ENCODE measurements around the gene RUFY1.
"Not testable (repeated sequence)": the region's sequence is repeated elsewhere in the genome, so short reads cannot be mapped to it uniquely, and the experiment has no call there.

RUFY1 gene

DNA sequence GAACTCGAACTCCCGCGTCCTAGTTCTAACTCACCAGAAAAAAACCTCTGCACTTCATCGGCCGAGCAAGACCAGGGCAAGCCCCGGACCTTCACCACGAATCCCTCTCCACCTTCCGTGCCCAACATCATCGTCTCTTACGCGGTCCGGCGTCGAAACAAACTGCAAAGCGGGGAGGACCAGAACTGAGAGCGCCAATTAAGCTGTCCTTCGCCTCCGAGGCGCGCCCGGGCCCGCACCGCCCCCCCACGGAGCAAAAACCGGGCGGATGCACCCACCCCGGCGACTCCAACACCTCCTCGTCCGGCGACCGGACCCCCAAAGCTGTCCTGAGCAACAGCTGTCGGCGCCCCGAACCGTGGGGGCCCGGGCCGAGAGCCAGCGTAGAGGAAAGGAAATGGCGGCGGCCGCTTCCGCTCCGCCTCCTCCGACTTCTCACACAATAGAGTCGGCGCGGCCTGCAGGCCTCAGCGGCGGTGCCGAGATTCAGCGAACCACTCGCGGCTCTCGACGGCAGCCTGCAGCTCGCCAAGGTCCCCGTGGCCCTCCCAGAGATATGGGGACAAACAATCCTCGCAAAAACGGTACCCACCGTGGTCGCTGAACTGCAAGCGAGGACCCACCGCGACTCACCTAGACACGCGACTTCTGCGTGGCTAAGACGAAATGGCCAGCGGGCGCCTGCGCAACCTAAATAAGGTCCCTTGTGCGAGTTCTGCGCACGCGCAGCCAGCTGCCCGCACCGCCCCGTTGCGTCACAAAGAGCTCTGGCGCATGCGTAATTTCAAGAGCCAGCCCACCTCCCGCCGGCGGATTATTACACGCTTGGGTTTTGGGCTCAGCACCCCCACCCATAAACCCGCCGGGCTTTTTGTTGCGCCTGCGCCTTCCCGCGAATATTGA lies 72.9 kb downstream of the RUFY1 start, which contains the start of gene HNRNPH1:
Gene HNRNPH1 (minus strand): TSS at position 669 of the 903 bp plus-strand sequence. CDS start 538 bp downstream, at position 131.
- peak; percentile 100 for DNase-seq (ENCODE audit: low spot score)

DNA sequence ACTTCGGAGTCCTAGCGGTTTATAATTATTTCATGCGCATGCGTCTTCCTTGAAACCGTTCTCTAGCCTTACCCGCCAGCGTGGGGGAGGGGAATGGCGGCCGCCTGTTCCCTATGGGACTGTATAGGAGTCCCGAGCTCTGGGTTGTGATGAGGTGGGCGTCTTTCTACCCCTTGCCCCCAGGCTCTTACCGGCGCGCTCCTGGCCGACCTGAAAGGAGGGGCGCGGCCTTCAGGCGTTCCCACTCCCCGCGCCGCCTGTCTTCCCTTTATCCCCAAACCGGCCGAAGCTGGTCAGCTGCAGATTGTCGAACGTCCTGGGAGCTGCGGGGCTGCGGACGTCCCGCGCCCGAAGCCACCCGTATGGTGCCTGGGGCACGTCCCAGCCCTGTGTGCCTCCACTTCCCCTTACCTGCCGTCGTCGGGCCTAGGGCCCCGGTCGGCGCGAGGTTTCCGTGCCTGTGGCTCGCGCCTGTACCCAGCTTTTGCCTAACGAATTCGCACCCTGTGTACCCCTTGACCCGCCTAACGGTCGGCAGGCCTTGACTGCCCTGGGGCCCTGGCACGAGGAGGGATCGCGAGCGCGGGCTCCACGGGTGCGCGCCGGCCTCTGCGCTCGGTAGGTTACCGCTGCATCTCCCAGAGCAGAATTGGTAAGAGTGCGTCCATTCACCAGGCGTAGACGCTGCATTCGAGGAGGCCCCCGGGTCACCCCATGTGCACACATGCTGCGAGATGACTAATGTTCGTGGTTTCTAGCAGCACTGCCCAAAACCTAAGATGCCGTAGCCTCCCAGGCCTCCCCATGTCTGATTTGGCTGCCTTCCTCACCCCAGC lies 73.8 kb downstream of the RUFY1 start:
- DNase-seq (ENCODE audit: low spot score) = peak; percentile 51

DNA sequence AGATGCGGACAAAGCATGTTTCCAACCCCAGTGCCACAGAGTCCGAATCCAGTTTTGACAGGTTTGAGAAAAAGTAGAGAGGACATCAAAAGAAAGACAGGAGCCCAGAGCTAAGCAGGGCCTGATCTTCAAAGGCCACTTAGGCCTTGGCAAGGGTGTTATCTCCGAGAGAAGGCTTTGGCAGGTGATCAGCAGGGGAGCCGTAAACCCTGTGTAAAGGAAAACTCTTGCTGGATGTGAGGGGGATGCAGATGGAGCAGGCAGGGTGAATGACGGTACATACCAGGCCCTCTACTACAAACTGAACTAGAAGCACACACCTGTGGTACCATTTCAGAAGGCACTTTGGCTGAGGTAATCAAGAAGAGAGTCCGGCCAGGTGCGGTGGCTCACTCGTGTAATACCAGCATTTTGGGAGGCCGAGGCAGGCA lies 74.5 kb downstream of the RUFY1 start:
- no peak for DNase-seq (ENCODE audit: low spot score)

DNA sequence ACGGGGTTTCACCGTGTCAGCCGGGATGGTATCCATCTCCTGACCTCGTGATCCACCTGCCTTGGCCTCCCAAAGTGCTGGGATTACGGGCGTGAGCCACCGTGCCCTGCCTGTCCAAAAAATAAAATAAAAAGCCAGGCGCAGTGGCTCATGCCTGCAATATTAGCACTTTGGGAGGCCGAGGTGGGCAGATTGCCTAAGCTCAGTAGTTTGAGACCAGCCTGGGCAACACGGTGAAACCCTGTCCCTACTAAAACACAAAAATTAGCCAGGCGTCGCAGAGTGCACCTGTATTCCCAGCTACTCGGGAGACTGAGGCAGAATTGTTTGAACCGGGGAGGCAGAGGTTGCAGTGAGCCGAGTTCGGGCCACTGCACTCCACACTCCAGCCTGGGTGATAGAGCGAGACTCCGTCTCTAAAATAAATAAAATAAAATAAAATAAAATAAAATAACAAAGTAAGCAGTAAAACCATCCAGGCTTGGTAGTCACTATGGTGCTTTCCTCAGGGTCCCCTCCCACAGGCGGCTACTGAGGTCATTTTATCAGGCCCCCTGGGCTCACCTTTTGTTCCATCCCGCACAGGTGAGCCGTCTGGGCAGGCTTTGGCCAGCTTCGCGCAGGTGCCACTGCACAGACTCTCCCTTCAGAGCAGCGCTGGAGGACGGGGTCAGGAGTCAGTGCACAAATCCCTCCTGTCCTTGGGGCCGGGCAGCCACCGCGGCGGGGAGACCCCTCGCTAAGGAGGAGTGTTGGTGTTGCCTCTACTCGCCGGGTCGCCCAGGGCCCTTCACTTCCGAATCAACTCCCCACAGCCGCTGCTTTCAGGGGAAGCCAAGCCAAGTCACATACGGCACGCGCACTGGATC lies 83.4 kb downstream of the RUFY1 start:
- DNase-seq (ENCODE audit: low spot score) = not testable (repeated sequence)

DNA sequence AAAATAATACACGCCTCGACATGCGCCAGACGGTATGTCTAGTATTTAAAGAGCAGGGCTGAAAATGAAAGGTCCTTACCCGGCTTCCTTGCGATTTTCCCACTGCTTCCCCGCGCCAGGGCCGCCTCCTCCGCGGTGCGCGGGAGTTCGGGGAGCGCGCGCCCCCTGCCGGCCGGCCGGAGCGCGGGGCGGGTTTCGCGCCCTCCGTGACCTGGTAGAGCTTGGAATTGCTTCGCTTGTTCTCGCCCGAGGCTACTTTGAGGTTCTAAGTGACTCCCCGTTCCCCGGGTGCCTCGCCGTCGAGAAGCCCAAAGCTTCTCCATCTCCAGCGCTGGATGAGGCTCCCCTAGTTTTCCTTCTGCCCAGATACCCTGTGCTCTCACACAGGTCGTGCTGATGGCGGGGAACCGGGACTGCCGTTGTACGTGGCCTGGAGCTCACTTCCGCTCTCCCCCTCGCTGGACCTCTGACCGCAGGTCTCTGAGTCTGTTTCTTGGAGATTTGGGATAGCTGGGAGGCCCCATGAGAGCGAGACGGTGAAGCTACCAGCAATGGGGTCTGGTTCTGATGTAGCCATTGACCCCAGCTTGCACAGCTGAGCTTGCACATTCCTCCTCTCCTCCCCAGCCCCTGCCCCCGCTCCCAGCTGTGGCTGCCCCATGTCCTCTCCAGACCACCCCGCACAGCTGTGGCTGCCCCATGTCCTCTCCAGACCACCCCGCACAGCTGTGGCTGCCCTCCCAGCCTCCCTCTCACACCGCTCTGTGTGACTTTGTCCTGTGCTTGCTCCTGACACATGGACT lies 84.2 kb downstream of the RUFY1 start:
- not testable (repeated sequence) for DNase-seq (ENCODE audit: low spot score)

DNA sequence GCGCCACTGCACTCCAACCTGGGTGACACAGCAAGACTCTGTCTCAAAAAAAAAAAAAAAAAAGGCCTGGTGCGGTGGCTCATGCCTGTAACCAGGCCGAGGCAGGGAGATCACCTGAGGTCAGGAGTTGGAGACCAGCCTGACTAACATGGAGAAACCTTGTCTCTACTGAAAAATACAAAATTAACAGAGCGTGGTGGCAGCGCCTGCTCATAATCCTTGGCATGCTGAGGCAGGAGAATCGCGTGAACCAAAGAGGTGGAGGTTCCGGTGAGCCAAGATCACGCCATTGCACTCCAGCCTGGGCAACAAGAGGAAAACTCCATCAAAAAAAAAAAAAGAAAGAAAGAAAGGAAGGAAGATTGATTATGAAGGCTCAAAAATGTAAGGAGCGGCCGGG lies 88.9 kb downstream of the RUFY1 start:
- not testable (repeated sequence) for DNase-seq (ENCODE audit: low spot score)

DNA sequence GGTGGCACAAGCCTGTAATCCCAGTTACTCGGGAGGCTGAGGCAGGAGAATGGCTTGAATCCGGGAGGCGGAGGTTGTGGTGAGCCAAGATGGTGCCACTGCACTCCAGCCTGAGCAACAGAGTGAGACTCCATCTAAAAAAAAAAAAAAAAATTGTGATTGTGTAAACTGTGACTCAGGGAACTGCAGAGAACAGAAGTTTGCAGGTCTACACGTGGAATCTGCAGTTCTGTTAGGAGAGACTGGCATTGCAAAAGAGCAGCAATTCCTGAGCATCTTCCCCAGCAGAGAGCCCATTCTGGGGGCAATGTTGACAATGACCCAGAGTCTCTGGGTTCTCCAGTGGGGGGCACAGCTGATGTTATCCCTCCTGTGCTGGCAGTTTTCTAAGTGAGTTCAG lies 91.4 kb downstream of the RUFY1 start:
- DNase-seq (ENCODE audit: low spot score) = not testable (repeated sequence)

DNA sequence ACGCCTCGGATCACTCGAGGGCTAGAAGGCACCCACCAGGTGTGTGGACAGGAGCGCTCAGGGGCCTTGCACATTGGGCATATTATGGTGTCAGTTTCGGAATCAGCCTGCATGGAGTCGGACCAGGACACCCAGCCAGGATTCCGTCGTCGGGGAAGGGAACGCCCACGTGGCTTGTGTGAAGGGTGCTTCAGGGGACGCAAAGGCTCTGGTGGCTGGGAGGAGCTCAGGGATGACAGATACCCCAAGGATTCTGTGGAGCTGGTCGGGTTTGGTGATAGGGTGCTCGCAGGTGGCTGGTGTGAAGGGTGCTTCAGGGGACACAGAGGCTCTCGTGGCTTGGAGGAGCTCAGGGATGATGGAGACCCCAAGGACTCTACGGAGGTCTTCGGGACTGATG lies 92.3 kb downstream of the RUFY1 start:
- not testable (repeated sequence) for DNase-seq (ENCODE audit: low spot score)

DNA sequence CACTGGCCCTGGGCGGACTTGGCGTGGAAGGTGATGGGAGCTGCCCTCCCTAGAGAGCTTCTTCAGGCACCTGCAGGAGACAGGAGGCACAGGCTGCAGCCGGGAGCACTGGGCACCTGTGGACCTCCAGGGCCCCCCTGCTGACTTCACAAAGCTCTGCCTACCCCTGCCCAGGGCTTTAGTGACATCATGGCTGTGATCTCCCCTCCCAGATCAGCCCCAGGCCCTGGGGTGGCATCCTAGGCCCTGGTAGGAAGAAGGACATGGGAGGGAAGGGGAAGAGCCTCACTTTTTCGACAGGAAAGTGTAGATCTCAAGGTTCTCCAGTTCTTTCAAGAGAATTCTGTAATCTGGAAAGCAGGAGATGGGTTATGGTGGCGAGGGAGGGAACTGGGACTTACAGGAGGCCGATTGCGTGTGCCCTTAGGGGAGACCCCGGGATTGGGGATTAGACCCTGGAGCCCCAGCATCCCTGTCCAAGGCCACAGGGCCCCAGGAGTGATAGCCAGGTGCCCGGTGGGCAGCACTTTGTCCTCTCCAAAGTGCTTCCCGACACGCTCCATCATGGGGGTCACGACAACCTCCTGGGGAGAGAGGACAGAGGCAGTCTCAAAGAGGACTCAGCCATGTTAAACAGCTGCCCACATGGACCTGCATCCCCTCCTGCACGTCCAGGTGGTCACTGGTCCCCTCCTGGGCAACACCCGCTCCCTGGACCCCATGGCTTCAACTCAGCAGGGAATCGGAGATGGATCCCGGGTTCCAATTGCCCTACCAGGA lies 93.0 kb downstream of the RUFY1 start:
- not testable (repeated sequence) for DNase-seq (ENCODE audit: low spot score)

DNA sequence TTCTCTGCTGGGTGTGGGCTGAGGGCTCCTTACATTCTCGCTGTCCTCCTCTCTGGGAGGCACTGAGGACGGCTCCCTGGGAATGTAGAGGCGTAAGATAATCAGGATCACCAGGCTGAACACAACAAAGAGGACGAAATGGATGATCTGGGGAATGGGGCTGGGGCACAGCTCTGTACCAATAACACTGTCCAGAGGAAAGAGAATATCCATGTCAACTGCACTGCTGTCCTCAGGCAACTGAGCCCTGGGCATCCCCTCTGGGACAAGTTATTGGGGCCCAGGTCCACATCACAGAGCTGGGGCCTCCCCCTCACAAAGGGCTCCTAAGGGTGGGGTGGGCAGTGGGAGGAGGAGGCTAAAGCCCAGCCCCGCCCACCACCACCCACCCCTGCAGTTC lies 94.4 kb downstream of the RUFY1 start:
- DNase-seq (ENCODE audit: low spot score) = not testable (repeated sequence)

DNA sequence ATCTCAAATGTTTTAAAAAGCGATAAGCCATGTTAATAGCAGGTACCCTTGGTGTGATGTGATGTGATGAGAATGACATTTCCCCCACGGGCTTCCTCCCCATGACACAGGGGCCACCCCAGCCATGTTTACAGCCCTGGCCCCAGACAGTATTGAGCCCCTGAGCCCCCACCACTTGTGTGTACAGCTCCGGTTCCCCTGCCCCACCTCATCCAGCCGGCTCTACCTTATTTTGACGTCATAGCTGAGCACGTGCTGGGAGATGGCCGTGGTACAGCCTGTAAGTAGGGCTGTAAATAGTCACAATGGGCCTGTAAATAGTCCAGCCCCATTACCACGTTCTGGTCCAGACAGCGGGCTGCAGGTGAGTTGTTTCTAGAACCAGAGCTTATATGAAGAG lies 98.1 kb downstream of the RUFY1 start:
- no peak for DNase-seq (ENCODE audit: low spot score)

DNA sequence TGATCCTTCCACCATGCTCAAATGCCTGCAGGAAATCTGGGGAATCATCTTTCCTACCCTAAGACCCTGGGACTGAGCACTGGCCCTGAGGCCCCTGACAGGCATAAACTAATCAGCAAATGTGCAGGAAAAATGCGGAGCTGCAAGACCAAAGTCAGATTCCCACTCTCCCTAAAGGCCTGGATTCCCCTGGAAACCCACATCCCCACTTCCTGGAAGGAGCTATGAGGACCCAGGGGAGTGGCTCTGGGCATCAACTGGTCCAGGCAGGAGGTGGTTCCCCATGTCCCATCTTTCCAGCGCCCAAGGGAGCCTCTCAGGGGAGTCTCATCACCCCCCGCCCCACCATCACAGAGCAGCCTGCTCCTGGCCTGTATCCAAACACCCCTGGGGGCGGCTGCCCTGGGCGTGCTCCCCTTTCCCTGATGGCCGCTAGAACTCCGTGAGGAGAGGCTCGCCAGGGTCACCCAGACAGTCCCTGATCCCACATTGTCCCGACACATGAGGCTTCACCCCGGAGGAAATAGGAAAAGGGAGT lies 98.9 kb downstream of the RUFY1 start:
- DNase-seq (ENCODE audit: low spot score) = not testable (repeated sequence)

DNA sequence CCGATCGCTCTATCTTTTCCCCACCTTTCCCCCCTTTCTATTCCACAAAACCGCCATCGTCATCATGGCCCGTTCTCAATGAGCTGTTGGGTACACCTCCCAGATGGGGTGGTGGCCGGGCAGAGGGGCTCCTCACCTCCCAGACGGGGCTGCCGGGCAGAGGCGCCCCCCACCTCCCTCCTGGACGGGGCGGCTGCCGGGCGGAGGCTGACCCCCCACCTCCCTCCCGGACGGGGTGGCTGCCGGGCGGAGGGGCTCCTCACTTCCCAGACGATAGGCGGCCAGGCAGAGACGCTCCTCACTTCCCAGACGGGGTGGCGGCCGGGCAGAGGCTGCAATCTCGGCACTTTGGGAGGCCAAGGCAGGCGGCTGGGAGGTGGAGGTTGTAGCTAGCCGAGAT lies 99.9 kb downstream of the RUFY1 start:
- not testable (repeated sequence) for DNase-seq (ENCODE audit: low spot score)

DNA sequence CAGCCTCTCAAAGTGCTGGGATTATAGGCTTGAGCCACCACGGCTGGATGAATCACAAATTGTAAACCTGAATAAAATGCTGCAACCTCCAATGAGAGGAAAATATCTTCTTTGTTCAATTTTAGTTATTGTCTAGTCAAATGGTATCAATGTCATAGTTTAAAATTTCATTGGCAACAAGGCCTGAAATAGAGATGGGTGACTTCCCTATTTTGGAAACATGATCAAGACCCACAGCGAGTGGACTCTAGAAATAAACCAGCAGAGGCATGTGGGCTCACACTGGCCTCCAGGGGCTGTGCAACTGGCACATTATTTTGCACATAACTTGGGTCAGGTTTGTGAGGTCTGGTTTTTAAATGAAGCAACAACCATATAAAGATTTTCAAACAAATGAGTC lies 102.8 kb downstream of the RUFY1 start:
- not testable (repeated sequence) for DNase-seq (ENCODE audit: low spot score)

DNA sequence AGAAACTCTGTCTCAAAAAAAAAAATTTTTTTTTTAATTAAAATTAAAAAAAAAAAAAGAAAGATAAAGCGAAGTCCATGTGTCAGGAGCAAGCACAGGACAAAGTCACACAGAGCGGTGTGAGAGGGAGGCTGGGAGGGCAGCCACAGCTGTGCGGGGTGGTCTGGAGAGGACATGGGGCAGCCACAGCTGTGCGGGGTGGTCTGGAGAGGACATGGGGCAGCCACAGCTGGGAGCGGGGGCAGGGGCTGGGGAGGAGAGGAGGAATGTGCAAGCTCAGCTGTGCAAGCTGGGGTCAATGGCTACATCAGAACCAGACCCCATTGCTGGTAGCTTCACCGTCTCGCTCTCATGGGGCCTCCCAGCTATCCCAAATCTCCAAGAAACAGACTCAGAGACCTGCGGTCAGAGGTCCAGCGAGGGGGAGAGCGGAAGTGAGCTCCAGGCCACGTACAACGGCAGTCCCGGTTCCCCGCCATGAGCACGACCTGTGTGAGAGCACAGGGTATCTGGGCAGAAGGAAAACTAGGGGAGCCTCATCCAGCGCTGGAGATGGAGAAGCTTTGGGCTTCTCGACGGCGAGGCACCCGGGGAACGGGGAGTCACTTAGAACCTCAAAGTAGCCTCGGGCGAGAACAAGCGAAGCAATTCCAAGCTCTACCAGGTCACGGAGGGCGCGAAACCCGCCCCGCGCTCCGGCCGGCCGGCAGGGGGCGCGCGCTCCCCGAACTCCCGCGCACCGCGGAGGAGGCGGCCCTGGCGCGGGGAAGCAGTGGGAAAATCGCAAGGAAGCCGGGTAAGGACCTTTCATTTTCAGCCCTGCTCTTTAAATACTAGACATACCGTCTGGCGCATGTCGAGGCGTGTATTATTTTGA lies 107.2 kb downstream of the RUFY1 start:
- not testable (repeated sequence) for DNase-seq (ENCODE audit: low spot score)

DNA sequence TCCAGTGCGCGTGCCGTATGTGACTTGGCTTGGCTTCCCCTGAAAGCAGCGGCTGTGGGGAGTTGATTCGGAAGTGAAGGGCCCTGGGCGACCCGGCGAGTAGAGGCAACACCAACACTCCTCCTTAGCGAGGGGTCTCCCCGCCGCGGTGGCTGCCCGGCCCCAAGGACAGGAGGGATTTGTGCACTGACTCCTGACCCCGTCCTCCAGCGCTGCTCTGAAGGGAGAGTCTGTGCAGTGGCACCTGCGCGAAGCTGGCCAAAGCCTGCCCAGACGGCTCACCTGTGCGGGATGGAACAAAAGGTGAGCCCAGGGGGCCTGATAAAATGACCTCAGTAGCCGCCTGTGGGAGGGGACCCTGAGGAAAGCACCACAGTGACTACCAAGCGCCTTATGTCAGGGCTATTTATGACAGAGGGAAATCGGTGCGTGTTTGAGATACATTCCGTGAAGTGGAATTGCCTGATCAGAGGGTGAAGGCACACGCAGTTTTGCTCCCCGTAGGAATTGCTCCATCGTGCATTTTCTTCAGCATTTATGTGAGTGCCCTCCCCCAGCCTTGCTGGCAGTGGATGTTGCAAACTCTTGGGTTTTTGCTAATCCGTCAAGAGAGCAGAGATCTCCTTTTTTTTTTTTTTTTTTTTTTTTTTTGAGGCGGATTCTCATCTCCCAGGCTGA lies 108.0 kb downstream of the RUFY1 start:
- DNase-seq (ENCODE audit: low spot score) = not testable (repeated sequence)

Measured in LoVo (cell line).